Measurements from ENCODE around the gene OR51B2.

DNA sequence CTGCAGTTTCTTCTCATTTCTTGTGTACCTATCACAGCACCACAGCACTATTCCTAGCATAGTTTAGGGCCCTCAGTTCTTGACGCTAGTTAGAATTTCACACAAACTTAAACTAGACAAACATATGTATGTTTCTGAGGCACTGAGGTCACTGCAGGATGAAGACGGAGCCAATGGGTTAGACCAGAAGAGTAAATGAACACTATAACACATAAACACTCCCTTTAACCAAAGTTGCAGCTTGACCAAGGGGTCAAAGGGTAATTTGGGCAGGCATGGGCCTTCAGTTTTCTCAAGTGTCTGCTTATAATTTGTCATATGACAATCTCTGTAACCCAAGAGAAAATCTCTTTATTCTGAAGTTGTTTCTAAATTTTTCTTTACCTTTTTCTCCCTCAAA lies 41.5 kb downstream of the OR51B2 start:
- TF ChIP-seq, protein P1, sequence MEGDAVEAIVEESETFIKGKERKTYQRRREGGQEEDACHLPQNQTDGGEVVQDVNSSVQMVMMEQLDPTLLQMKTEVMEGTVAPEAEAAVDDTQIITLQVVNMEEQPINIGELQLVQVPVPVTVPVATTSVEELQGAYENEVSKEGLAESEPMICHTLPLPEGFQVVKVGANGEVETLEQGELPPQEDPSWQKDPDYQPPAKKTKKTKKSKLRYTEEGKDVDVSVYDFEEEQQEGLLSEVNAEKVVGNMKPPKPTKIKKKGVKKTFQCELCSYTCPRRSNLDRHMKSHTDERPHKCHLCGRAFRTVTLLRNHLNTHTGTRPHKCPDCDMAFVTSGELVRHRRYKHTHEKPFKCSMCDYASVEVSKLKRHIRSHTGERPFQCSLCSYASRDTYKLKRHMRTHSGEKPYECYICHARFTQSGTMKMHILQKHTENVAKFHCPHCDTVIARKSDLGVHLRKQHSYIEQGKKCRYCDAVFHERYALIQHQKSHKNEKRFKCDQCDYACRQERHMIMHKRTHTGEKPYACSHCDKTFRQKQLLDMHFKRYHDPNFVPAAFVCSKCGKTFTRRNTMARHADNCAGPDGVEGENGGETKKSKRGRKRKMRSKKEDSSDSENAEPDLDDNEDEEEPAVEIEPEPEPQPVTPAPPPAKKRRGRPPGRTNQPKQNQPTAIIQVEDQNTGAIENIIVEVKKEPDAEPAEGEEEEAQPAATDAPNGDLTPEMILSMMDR (IDR thresholded peaks at IDR 0.05): no peak
- no peak for TF ChIP-seq POLR2A (IDR thresholded peaks at IDR 0.05)

All from body of pancreas (tissue), 4 donors.